ENCODE results near the gene HACD4. TPM values are rescaled to one million over a fixed set of nuclear protein-coding genes. Genes with fewer than 3 reads are reported as not detected.
"Not testable (repeated sequence)": the region's sequence is repeated elsewhere in the genome, so short reads cannot be mapped to it uniquely, and the experiment has no call there.

The HACD4 gene
- total RNA-seq, 4 donors from 2014 or later: 1.1 to 4.8 (median 2.7) TPM

DNA sequence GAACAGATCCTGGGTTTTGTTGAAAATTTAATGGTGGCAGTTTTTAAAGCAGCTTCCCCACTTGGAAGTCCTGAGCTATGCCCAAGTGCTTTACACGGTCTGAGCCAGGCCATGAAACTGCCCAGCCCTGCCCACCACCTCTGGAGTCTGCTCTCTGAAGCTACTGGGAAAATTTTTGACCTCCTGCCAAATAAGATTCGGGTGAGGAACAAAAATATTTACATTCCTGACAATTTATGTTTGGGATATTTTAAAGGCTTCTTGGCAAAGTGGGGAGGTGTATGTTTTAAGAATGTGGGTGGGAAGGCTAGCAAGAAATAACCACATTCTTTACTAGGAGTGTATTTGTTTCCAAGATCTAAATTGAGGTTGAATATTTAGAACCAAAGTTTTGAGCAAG is 50.0 kb downstream of the HACD4 start:
- no peaks in the 10 kb centered on the region for H3K36me3 ChIP-seq
- intact Hi-C loops (cut with DNase I; ENCODE audit: low total_unique reads) (no loop called here), in situ Hi-C loops (cut with MboI; ENCODE audit: low pct_ligation_motif_present in 1 of 4, low pct_unique_long_range_greater_than_20kb in 1 of 4, low sequenced_read_pairs in 3 of 4) (loop anchor here in 1 of 4 donors (10.0 kb wide), 1 partner anchor 63 kb away; no protein-coding TSS in a partner anchor)
- no peaks in the 10 kb centered on the region for H3K9me3 ChIP-seq
- H3K27me3 ChIP-seq: no peaks in the 10 kb centered on the region
- peaks cover 0 to 22% (median 3%) of the 10 kb centered on the region in 4 donors for H3K4me1 ChIP-seq
- no peak overlapping the region for H3K4me3 ChIP-seq
- no peak for DNase-seq
- TF ChIP-seq EP300 (IDR thresholded peaks at IDR 0.05; ENCODE audit: low read depth) (no peak), POLR2AphosphoS5 (IDR thresholded peaks at IDR 0.05) (no peak), POLR2A (IDR thresholded peaks at IDR 0.05) (no peak)
- TF ChIP-seq, protein P1, sequence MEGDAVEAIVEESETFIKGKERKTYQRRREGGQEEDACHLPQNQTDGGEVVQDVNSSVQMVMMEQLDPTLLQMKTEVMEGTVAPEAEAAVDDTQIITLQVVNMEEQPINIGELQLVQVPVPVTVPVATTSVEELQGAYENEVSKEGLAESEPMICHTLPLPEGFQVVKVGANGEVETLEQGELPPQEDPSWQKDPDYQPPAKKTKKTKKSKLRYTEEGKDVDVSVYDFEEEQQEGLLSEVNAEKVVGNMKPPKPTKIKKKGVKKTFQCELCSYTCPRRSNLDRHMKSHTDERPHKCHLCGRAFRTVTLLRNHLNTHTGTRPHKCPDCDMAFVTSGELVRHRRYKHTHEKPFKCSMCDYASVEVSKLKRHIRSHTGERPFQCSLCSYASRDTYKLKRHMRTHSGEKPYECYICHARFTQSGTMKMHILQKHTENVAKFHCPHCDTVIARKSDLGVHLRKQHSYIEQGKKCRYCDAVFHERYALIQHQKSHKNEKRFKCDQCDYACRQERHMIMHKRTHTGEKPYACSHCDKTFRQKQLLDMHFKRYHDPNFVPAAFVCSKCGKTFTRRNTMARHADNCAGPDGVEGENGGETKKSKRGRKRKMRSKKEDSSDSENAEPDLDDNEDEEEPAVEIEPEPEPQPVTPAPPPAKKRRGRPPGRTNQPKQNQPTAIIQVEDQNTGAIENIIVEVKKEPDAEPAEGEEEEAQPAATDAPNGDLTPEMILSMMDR (IDR thresholded peaks at IDR 0.05): no peak
- 13 to 43% methylated on average over 2 of the region's 2 CpGs for WGBS, 2 donors (ENCODE audit: low coverage in 1 of 2)
- H3K27ac ChIP-seq: peak overlapping the region; percentile 54 to 80 (median 65)

DNA sequence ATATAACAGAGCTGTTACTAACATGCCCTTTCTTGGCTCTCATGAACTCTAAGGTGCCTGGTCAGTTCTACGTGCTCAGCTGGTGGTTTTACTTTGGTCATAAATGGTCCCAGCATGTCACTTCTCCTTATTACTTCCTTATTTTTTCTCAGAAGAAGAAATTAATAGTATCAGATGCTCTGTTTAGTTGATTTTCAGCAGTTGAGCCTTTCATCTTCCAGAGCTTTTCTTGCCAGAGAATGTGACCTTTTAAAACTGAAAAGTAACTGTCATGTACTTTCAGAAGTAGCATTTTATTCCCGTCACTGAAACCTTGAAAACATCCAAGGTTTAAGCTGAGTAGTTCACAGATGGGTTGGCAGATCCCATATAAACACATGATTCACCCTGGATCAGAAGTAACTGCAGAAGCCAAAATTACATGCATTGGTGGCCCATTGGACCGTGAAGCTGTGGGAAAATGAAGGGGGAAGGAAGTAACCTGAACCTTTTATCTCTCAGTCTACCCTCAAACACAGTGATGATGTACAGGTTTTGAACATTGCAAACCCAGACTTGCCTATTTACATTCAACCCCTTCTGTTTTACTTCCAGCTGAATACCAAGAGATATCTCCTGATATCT is 50.5 kb downstream of the HACD4 start:
- Histone ChIP-seq H3K27me3 (no peaks in the 10 kb centered on the region), H3K4me3 (no peak overlapping the region), H3K9me3 (no peaks in the 10 kb centered on the region), H3K4me1 (peaks cover 0 to 22% (median 3%) of the 10 kb centered on the region in 4 donors), H3K27ac (peak overlapping the region; percentile 54 to 80 (median 65)), H3K36me3 (no peaks in the 10 kb centered on the region)
- intact Hi-C loops (cut with DNase I; ENCODE audit: low total_unique reads) (no loop called here), in situ Hi-C loops (cut with MboI; ENCODE audit: low pct_ligation_motif_present in 1 of 4, low pct_unique_long_range_greater_than_20kb in 1 of 4, low sequenced_read_pairs in 3 of 4) (loop anchor here in 1 of 4 donors (10.0 kb wide), 1 partner anchor 64 kb away; no protein-coding TSS in a partner anchor)
- 40 to 52% methylated on average over 3 of the region's 3 CpGs for whole genome bisulfite sequencing, 2 donors (ENCODE audit: low coverage in 1 of 2)
- DNase-seq: no peak
- TF ChIP-seq EP300 (IDR thresholded peaks at IDR 0.05; ENCODE audit: low read depth) (no peak), POLR2A (IDR thresholded peaks at IDR 0.05) (no peak), POLR2AphosphoS5 (IDR thresholded peaks at IDR 0.05) (peak in 2 of 3 donors; percentile 41 to 66)
- TF ChIP-seq, protein P1 (IDR thresholded peaks at IDR 0.05): no peak

DNA sequence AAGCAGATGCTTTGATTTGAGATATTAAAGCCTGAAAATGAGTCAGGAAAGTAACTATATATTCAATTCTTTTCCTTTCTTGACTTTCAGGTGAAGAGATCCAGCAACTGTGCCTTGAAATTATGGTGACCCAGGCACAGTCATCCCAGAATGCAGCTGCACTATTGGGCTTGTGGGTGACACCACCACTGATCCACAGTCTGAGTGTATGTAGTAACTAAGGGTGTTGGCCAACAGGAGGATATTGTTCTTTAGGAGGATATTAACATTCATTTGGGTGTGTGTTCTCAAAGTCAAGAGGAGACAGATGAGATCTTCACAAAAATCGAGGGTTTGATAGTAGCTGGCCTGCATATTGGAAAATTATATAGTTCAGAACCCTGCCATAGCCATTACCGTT is 53.2 kb downstream of the HACD4 start:
- no peak for DNase-seq
- Histone ChIP-seq H3K27ac (no peak overlapping the region), H3K27me3 (no peaks in the 10 kb centered on the region), H3K4me1 (peaks cover 0 to 13% (median 3%) of the 10 kb centered on the region in 4 donors), H3K9me3 (no peaks in the 10 kb centered on the region), H3K36me3 (no peaks in the 10 kb centered on the region), H3K4me3 (no peak overlapping the region)
- 94 to 98% methylated on average over 2 of the region's 2 CpGs for WGBS, 2 donors (ENCODE audit: low coverage in 1 of 2)
- in situ Hi-C loops (cut with MboI; ENCODE audit: low pct_ligation_motif_present in 1 of 4, low pct_unique_long_range_greater_than_20kb in 1 of 4, low sequenced_read_pairs in 3 of 4): no loop called here
- intact Hi-C loops (cut with DNase I; ENCODE audit: low total_unique reads): no loop called here
- no peak for TF ChIP-seq POLR2A (IDR thresholded peaks at IDR 0.05)
- TF ChIP-seq POLR2AphosphoS5 (IDR thresholded peaks at IDR 0.05): no peak
- TF ChIP-seq EP300 (IDR thresholded peaks at IDR 0.05; ENCODE audit: low read depth): no peak
- TF ChIP-seq, protein P1 (IDR thresholded peaks at IDR 0.05): no peak

DNA sequence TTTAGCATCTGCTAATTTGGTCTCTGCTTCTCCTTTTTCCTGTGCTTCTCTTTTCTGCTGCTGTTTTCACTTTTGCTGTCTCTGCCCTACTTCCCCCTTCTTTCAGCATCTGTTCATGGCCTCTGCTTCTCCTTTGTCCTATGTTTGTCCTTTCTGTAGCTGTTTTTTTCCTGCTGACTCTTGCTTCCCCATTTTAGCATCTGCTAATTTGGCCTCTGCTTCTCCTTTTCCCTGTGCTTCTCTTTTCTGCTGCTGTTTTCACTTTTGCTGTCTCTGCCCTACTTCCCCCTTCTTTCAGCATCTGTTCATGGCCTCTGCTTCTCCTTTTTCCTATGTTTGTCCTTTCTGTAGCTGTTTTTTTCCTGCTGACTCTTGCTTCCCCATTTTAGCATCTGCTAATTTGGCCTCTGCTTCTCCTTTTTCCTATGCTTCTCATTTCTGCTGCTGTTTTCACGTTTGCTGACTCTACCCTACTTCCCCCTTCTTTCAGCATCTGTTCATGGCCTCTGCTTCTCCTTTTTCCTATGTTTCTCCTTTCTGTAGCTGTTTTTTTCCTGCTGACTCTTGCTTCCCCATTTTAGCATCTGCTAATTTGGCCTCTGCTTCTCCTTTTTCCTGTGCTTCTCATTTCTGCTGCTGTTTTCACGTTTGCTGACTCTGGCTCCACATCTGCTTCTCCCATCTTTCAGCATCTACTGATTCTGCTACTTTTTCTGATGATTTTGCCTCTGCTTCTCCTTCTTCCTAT is 57.1 kb downstream of the HACD4 start:
- DNase-seq; H3K4me3 ChIP-seq; H3K27ac ChIP-seq; H3K9me3 ChIP-seq; H3K27me3 ChIP-seq; H3K36me3 ChIP-seq; H3K4me1 ChIP-seq; intact Hi-C loops (cut with DNase I; ENCODE audit: low total_unique reads): not testable (repeated sequence)
- 63 to 64% methylated on average over 2 of the region's 2 CpGs for WGBS, 2 donors (ENCODE audit: low coverage in 1 of 2)
- in situ Hi-C loops (cut with MboI; ENCODE audit: low pct_ligation_motif_present in 1 of 4, low pct_unique_long_range_greater_than_20kb in 1 of 4, low sequenced_read_pairs in 3 of 4): loop anchor here in 2 of 4 donors (25.0 kb wide), 2 partner anchors 113 to 1487 kb away; partner anchors contain the start of gene IFNB1 (in 1 of the 2)

DNA sequence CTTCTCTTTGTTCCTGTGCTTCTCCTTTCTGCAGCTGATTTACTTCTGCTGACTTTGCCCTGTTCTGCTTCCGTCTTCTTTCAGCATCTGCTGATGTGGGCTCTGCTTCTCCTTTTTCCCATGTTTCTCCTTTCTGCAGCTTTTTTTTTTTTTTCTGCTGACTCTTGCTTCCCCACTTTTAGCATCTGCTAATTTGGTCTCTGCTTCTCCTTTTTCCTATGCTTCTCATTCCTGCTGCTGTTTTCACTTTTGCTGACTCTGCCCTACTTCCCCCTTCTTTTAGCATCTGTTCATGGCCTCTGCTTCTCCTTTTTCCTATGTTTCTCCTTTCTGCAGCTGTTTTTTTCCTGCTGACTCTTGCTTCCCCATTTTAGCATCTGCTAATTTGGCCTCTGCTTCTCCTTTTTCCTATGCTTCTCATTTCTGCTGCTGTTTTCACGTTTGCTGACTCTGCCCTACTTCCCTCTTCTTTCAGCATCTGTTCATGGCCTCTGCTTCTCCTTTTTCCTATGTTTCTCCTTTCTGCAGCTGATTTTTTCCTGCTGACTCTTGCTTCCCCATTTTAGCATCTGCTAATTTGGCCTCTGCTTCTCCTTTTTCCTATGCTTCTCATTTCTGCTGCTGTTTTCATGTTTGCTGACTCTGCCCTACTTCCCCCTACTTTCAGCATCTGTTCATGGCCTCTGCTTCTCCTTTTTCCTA is 58.0 kb downstream of the HACD4 start:
- H3K27ac ChIP-seq; H3K9me3 ChIP-seq; intact Hi-C loops (cut with DNase I; ENCODE audit: low total_unique reads); H3K27me3 ChIP-seq; DNase-seq; H3K36me3 ChIP-seq; H3K4me1 ChIP-seq; H3K4me3 ChIP-seq: not testable (repeated sequence)
- in situ Hi-C loops (cut with MboI; ENCODE audit: low pct_ligation_motif_present in 1 of 4, low pct_unique_long_range_greater_than_20kb in 1 of 4, low sequenced_read_pairs in 3 of 4): loop anchor here in 2 of 4 donors (25.0 kb wide), 2 partner anchors 114 to 1486 kb away; partner anchors contain the start of gene IFNB1 (in 1 of the 2)
- whole genome bisulfite sequencing, 2 donors (ENCODE audit: low coverage in 1 of 2): 80 to 92% methylated on average over 2 of the region's 2 CpGs
